HEK293 (cell line): Measurements from ENCODE around the gene C14orf93.

ENCODE experiments used
- BCL11A ChIP-seq: fragments of 450-650 bp; formaldehyde crosslinking; IDR thresholded peaks from 2 replicates; pipeline ENCODE4 v1.5.1; 2016; ENCODE audit warnings: low read depth, missing biosample characterization, missing genetic modification characterization
- BCL11B ChIP-seq: fragments of 450-650 bp; formaldehyde crosslinking; IDR thresholded peaks from 2 replicates; pipeline ENCODE4 v1.5.1; 2016; ENCODE audit warnings: low read depth, missing biosample characterization, missing genetic modification characterization
- CTCF ChIP-seq: fragments of 450-650 bp; formaldehyde crosslinking; IDR thresholded peaks from 2 replicates; pipeline ENCODE4 v1.5.1; 2016; ENCODE audit warnings: missing biosample characterization, missing genetic modification characterization
- KLF8 ChIP-seq: fragments of 450-650 bp; formaldehyde crosslinking; IDR thresholded peaks from 2 replicates; pipeline ENCODE4 v1.5.1; 2016; ENCODE audit warnings: missing biosample characterization, missing genetic modification characterization
- PBX3 ChIP-seq: sonication (generic); formaldehyde crosslinking; IDR thresholded peaks from 2 replicates; pipeline ENCODE4 v1.8.1; 2022; ENCODE audit warnings: mild to moderate bottlenecking, moderate library complexity, missing genetic modification reagents
- TCF7L2 ChIP-seq: IDR thresholded peaks from 2 replicates; pipeline ENCODE4 v1.6.1; 2011; ENCODE audit warnings: low read depth, mild to moderate bottlenecking, inconsistent platforms, low read length, moderate library complexity, borderline replicate concordance
- ZBTB8A ChIP-seq: fragments of 450-650 bp; formaldehyde crosslinking; IDR thresholded peaks from 2 replicates; pipeline ENCODE4 v1.5.1; 2016; ENCODE audit warnings: missing biosample characterization, missing genetic modification characterization
- ZNF121 ChIP-seq: fragments of 450-650 bp; formaldehyde crosslinking; IDR thresholded peaks from 2 replicates; pipeline ENCODE4 v1.5.1; 2016; ENCODE audit warnings: missing biosample characterization, missing genetic modification characterization
- ZNF23 ChIP-seq: fragments of 450-650 bp; formaldehyde crosslinking; IDR thresholded peaks from 2 replicates; pipeline ENCODE4 v1.5.1; 2016; ENCODE audit warnings: missing biosample characterization, missing genetic modification characterization, borderline replicate concordance
- ZNF274 ChIP-seq, 2 experiments: fragments of 200-500 bp in 1 of 2; fragments of 450-650 bp in 1 of 2; sonication (Bioruptor generic) in 1 of 2; formaldehyde crosslinking in 1 of 2; IDR thresholded peaks; 2 replicates each; pipeline versions ENCODE4 v1.5.1 to v1.6.1; 2014 to 2016; ENCODE audit warnings: borderline replicate concordance in 1 of 2, inconsistent platforms in 1 of 2, low read length in 1 of 2, missing biosample characterization in 1 of 2, missing genetic modification characterization in 1 of 2
- ZNF549 ChIP-seq: fragments of 450-650 bp; IDR thresholded peaks from 2 replicates; pipeline ENCODE4 v1.5.1; 2018; ENCODE audit warnings: missing biosample characterization, missing genetic modification characterization, mild to moderate bottlenecking, inconsistent platforms, moderate library complexity
- ZNF707 ChIP-seq: fragments of 450-650 bp; formaldehyde crosslinking; IDR thresholded peaks from 2 replicates; pipeline ENCODE4 v1.5.1; 2016; ENCODE audit warnings: missing biosample characterization, missing genetic modification characterization
- ZSCAN16 ChIP-seq: fragments of 450-650 bp; formaldehyde crosslinking; IDR thresholded peaks from 2 replicates; pipeline ENCODE4 v1.5.1; 2016; ENCODE audit warnings: missing biosample characterization, missing genetic modification characterization

GRCh38 chr14:22976620-22977433 is 33.1 kb downstream of the C14orf93 start:
- TF ChIP-seq ZNF549 (tag by site-specific recombination): no peak
- TF ChIP-seq BCL11A (tag by site-specific recombination): no peak
- TF ChIP-seq ZNF121: no peak
- TF ChIP-seq ZNF23: no peak
- no peak for TF ChIP-seq ZNF707 (tag by site-specific recombination)
- no peak for TF ChIP-seq CTCF (tag by site-specific recombination)
- TF ChIP-seq ZNF274 (IDR thresholded peaks at IDR 0.05; ENCODE audit: low read length): no peak
- TF ChIP-seq ZNF274 (tag by site-specific recombination; IDR thresholded peaks at IDR 0.05; ENCODE audit: borderline replicate concordance): no peak
- no peak for TF ChIP-seq PBX3 (CRISPR knock-in tag)
- no peak for TF ChIP-seq BCL11B (tag by site-specific recombination)
- TF ChIP-seq ZBTB8A: no peak
- TF ChIP-seq TCF7L2: no peak
- no peak for TF ChIP-seq KLF8 (tag by site-specific recombination)
- TF ChIP-seq ZSCAN16 (tag by site-specific recombination): no peak
